HG03469 (cell line): Measurements from ENCODE around the gene SPINK2.

Experiments used
- ATAC-seq: cut with Tn5 transposase; IDR thresholded peaks from one replicate; pipeline ENCODE4 v1.9.1; 2021; ENCODE audit warnings: mild to moderate bottlenecking, moderate library complexity, moderate number of reproducible peaks; ENCODE audit not compliant: unreplicated experiment

Gene SPINK2

GRCh38 chr4:56799824-56800756 lies 21.4 kb downstream of the SPINK2 start:
- ATAC-seq = peak; percentile 86

DNA sequence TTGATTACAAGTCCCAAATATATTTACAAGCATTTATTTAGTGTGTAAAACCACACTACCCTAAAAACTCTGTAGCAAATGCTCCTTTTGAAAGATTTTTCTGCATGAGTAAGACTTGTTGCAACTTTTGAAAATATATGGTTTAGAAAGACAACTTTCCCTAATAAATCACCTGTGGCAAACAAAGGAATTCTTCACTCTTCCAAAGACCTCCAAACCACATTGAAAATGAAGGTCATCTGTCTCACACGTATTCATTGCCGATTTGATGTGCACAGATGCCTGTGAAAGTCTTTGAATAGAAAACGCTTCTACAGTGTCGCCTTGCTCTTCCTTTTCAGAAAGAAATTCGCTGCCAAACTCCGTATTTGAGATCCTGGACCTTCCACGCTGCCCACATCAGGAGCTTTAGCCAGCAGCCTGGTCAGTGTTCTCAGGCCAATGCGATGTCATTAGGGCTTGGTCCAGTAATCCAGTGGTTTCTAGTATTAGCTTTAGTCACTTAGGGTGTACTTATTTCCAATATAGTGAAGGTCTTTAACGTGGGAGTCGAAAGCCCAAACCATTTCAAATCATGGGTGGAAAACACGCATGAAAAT lies 22.2 kb downstream of the SPINK2 start:
- ATAC-seq = no peak

- ATAC-seq = no peak
These were observed 25.3 kb downstream of the SPINK2 start for GRCh38 chr4:56796211-56796610.

DNA sequence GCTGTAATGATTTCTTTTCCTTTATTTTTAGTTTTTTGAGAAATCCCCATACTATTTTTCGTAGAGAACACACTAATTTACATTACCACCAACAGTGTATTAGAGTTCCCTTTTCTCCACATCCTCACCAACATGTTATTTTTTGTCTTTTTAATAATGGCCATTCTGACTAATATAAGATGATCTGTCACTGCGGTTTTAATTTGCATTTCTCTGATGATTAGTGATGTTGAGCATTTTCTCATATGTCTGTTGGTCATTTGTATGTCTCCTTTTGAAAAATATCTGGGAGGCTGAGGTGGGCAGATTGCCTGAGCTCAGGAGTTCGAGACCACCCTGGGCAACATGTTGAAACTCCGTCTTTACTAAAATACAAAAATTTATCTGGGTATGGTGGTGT lies 30.2 kb downstream of the SPINK2 start:
- peak; percentile 81 for ATAC-seq

DNA sequence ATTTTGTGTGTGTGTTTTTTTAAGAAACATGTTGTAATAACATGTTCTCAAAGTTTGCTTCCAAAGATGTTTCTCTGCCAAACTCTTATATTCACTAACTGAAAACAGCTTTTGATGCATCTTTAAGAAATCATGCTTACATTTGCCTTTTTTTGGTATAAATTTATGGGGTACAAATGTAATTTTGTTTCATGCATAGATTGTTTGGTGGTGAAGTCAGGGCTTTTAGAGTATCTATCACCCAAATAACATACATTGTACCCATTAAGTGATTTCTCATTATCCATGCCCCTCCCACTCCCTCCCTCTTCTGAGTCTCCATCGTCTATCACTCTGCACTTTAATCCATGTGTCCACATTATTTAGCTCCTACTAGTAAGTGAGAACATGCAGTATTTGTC lies 30.8 kb downstream of the SPINK2 start:
- no peak for ATAC-seq

- no peak for ATAC-seq
These were observed 33.4 kb downstream of the SPINK2 start for GRCh38 chr4:56788081-56788480.

DNA sequence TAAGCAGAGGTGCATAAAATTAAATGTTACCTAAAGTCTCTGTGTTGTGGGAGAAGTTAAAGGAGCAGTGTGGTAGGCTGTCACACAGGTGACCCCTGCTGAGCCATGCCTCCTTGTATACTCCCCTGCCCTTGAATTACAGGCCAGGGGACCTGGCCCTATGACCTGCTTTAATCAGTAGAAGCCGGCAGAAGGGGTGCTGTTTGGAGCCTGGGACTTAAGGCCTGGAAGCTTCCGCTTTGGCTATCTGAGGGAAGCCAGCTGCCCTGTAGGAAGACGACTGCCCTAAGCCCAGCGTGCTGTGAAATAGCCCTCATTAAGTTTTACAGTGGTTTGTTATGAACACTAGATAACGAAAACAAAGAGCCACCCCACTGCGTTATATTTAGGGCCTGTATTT lies 34.1 kb downstream of the SPINK2 start:
- no peak for ATAC-seq

DNA sequence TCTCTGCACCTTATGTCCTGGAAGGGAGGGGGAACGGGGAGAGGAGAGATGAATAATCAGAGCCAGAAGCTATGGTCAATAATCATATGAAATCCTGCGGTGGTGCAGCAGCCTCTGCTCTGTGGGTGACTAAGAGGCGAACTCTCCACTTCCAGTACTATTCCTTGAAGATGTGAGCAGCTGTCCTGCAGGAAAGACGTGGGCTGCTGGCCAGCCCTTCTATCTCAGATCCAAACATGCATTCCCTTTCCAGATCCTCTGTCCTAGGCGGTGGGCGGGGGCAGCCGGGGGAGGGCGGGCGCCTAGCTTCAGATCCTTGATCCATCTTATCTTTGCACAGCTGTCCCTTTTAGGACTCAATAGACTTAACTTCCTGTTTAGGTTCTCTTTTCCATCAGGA lies 34.5 kb downstream of the SPINK2 start:
- ATAC-seq = no peak

DNA sequence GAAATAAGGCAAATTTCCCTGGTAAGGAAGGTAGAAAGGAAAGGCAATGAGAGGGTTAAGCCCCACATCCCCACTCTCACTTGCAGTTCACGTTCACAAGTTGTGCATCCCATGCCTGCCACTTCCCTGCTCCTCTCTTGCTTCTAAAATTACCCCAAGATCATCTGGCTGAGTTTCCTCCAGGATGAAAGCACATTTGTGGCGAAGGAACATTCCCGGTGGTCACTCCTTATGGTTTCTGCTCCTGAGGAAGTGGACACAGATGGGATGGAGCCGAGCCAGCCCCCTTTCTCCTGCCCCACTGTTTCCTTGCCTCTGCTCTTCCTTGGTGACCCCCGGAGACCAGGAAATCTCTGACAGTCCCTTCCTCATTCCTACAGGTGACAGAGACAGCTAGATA lies 37.5 kb downstream of the SPINK2 start:
- no peak for ATAC-seq

DNA sequence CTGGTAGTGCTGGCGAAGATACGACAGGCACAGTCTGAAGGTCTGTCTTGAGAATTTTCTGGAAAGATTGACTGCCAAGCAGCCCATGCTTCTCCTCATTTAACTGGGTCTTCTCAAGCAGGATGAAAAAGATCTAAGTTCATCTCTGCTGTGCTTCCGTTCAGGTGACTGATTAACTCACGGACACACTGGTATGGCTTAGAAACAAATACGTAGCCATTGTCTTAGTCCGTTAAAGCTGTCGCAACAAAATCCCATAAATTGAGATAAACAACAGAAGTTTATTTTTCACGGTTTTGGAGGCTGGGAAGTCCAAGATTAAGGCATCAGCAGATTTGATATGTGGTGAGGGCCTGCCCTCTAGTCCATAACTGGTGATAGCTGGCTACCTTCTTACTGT lies 39.5 kb downstream of the SPINK2 start:
- ATAC-seq = no peak

- no peak for ATAC-seq
These were observed 48.2 kb downstream of the SPINK2 start for GRCh38 chr4:56773346-56773745.

DNA sequence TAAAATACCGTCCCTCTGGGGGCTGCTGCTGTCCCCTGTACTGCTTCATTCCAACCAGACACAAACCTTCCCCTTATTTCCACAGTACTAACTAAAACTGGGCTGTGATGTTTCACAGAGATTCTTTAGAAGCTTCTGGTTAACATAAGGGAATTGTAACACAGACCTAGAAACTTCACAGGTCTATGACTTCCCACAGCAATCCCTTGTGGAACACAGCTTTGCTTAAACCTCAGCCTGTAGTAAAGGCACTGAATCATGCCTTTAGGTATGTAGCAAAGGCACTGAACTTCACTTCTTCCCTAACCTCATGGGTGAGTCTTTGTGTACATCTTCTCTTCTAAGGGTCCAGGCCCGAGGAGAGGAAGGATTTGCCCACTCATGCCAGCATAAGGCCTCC lies 49.4 kb downstream of the SPINK2 start:
- no peak for ATAC-seq

DNA sequence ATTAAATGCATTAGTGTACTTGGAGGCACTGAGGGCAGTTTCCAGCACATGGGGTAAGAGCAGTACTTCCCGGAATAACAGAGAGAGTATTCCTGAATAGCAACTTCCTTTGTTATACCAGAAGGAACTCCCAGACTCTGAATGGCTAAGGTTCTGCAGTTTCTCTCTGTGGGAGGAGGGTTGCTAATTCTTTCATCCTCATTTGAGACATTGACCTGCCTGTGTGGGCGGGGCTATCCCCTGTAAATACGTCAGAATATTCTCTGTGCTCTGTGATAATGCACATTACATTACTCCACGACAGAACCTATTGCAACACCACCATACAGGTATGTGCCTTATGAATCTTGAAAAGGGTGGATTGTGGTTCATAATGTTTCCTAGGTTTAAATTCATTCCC lies 52.7 kb downstream of the SPINK2 start:
- no peak for ATAC-seq

GRCh38 chr4:56768316-56768715 lies 53.2 kb downstream of the SPINK2 start:
- ATAC-seq = no peak

DNA sequence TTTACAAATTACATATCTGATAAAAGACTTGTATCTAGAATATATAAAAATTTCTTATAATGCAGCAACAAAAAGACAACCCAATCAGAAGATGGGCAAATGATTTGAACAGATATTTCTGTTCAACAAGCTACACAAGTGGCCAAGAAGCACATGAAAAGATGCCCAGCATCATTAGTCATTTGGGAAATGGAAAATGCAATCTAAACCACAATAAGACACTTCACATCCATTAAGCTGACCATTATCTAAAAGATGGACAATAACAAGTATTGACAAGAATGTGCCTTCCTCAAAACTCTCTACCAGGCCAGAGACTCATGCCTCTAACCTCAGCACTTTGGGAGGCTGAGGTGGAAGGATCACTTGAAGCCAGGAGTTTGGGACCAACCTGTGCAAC lies 53.9 kb downstream of the SPINK2 start:
- ATAC-seq = no peak

GRCh38 chr4:56764775-56765174 lies 56.7 kb downstream of the SPINK2 start:
- ATAC-seq = no peak

DNA sequence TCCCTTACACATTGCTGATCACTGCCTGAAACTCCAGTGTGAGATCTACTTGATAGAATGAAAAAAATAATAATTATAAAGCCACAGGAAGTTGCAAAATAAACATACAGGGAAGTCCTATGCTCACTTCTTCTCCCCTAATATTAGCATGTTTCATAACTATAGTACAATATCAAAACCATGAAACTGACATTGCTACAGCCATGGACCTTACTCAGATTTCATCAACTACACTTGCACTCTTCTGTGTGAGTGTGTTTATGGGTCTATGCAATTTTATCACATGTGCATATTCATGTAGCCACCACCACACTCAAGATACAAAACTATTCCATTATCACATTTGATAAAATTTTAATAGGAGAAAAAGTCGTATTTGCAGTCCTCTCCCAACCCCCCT lies 57.3 kb downstream of the SPINK2 start:
- no peak for ATAC-seq

- no peak for ATAC-seq
These were observed 58.8 kb downstream of the SPINK2 start for GRCh38 chr4:56762484-56763250.

DNA sequence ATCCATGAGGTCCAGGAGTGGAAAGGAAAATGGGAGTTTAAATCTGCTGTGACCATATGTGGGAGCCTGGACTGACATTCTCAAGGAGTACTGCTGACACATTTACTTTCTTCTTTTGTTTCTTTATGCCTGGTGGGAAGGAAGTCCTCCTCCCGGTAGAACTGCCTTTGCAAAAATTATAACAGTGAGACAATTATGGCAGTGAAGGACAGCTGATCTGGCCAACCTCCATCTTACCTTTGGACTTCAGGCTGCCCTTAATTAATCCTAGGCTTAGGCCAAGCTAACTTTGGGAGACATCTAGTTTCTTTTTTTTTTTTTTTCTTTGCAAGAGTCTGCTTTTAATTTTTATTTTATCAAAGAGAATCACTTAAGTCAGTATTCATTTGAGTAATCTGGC lies 61.3 kb downstream of the SPINK2 start:
- no peak for ATAC-seq
